ENCODE data around the gene VCL. TPM values are rescaled to one million over a fixed set of nuclear protein-coding genes. Genes with fewer than 3 reads are reported as not detected.

VCL gene
- total RNA-seq, 1 donor from 2014 or later: 194 TPM

GRCh38 chr10:73969224-73969841 lies 28.6 kb upstream of the VCL start:
- ATAC-seq (ENCODE audit: poor library complexity) (no peak), DNase-seq (no peak)
- intact Hi-C loops (cut with DNase I): no loop called here

- intact Hi-C loops (cut with DNase I): no loop called here
- DNase-seq (no peak), ATAC-seq (ENCODE audit: poor library complexity) (no peak)
Observed at GRCh38 chr10:73970845-73971244, 27.1 kb upstream of the VCL start.

GRCh38 chr10:73971636-73972354 lies 26.1 kb upstream of the VCL start:
- ATAC-seq (ENCODE audit: poor library complexity): no peak
- DNase-seq: no peak
- intact Hi-C loops (cut with DNase I): no loop called here

GRCh38 chr10:73973427-73973826 lies 24.5 kb upstream of the VCL start:
- no peak for ATAC-seq (ENCODE audit: poor library complexity)
- intact Hi-C loops (cut with DNase I): no loop called here
- no peak for DNase-seq

GRCh38 chr10:73974309-73974946 lies 23.5 kb upstream of the VCL start:
- no peak for ATAC-seq (ENCODE audit: poor library complexity)
- DNase-seq: no peak
- intact Hi-C loops (cut with DNase I): no loop called here

- intact Hi-C loops (cut with DNase I): no loop called here
- DNase-seq: no peak
- ATAC-seq (ENCODE audit: poor library complexity): no peak
Observed at GRCh38 chr10:73975388-73975787, 22.5 kb upstream of the VCL start.

- no peak for ATAC-seq (ENCODE audit: poor library complexity)
- intact Hi-C loops (cut with DNase I): no loop called here
- no peak for DNase-seq
Observed at GRCh38 chr10:73979141-73979808, 18.6 kb upstream of the VCL start.

GRCh38 chr10:73979809-73980433 lies 18.0 kb upstream of the VCL start:
- no peak for DNase-seq
- intact Hi-C loops (cut with DNase I): no loop called here
- ATAC-seq (ENCODE audit: poor library complexity): peak; percentile 62

- intact Hi-C loops (cut with DNase I): no loop called here
- DNase-seq: no peak
- ATAC-seq (ENCODE audit: poor library complexity): no peak
Observed at GRCh38 chr10:73981812-73982211, 16.1 kb upstream of the VCL start.

GRCh38 chr10:73983096-73984047 lies 14.5 kb upstream of the VCL start:
- ATAC-seq (ENCODE audit: poor library complexity) (no peak), DNase-seq (no peak)
- intact Hi-C loops (cut with DNase I): no loop called here

- ATAC-seq (ENCODE audit: poor library complexity) (no peak), DNase-seq (no peak)
- intact Hi-C loops (cut with DNase I): no loop called here
Observed at GRCh38 chr10:73989594-73990150, 8.2 kb upstream of the VCL start.

- ATAC-seq (ENCODE audit: poor library complexity) (no peak), DNase-seq (no peak)
- intact Hi-C loops (cut with DNase I): no loop called here
Observed at GRCh38 chr10:73991203-73991883, 6.6 kb upstream of the VCL start.

- peak; percentile 56 for DNase-seq
- intact Hi-C loops (cut with DNase I): no loop called here
- ATAC-seq (ENCODE audit: poor library complexity): peak; percentile 70
Observed at GRCh38 chr10:73991884-73992245, 6.1 kb upstream of the VCL start.

- intact Hi-C loops (cut with DNase I): no loop called here
- DNase-seq (no peak), ATAC-seq (ENCODE audit: poor library complexity) (no peak)
Observed at GRCh38 chr10:73992899-73993788, 4.8 kb upstream of the VCL start.

GRCh38 chr10:73995035-73995358 lies 2.9 kb upstream of the VCL start:
- DNase-seq (no peak), ATAC-seq (ENCODE audit: poor library complexity) (no peak)
- intact Hi-C loops (cut with DNase I): loop anchor here (5.0 kb wide), 1 partner anchor 77 kb away; no protein-coding TSS in a partner anchor

GRCh38 chr10:73997461-73997786 lies 492 bp upstream of the VCL start:
- intact Hi-C loops (cut with DNase I): loop anchor here (5.0 kb wide), 1 partner anchor 75 kb away; no protein-coding TSS in a partner anchor
- no peak for DNase-seq

GRCh38 chr10:73998623-73998928 lies 660 bp downstream of the VCL start:
- DNase-seq (peak; percentile 50), ATAC-seq (ENCODE audit: poor library complexity) (peak; percentile 1)
- intact Hi-C loops (cut with DNase I): loop anchor here (5.0 kb wide), 1 partner anchor 74 kb away; no protein-coding TSS in a partner anchor

More at GRCh38 chr10:73997461-73997786, 492 bp upstream of the VCL start:
- peak; percentile 12 for ATAC-seq (ENCODE audit: poor library complexity)

Data from Right ventricle myocardium superior (tissue), 1 donor.